Measurements from ENCODE around the gene SBNO1. TPM values are rescaled to one million over a fixed set of nuclear protein-coding genes. Genes with fewer than 3 reads are reported as not detected.

The SBNO1 gene
- total RNA-seq, 1 experiment from 2014 or later = 68.7 TPM

- Histone ChIP-seq H3K9me3 (ENCODE audit: control insufficient read depth, insufficient read depth, low read depth, low read length) (no peaks in the 10 kb centered on the region), H3K4me3 (ENCODE audit: low read depth in 2 of 2, low read length in 2 of 2) (no peak overlapping the region), H3K4me1 (ENCODE audit: control insufficient read depth, insufficient read depth, low read length) (no peaks in the 10 kb centered on the region), H3K36me3 (ENCODE audit: control insufficient read depth, insufficient read depth, low read length) (no peaks in the 10 kb centered on the region), H3K27me3 (ENCODE audit: control insufficient read depth, insufficient read depth, low read length) (no peaks in the 10 kb centered on the region), H3K27ac (ENCODE audit: low read length) (no peak overlapping the region)
- in situ Hi-C loops (cut with HindIII; ENCODE audit: low pct_unique_long_range_greater_than_20kb, low sequenced_read_pairs) (no loop called here), intact Hi-C loops (cut with micrococcal nuclease; ENCODE audit: unreplicated experiment) (no loop called here)
- CTCF ChIA-PET = no interaction called here
- no peak for DNase-seq (ENCODE audit: low read depth, low spot score)
- POLR2A ChIA-PET = no interaction called here
- no peak for TF ChIP-seq POLR2AphosphoS5 (IDR thresholded peaks at IDR 0.05; ENCODE audit: low read depth, low read length)
- no peak for TF ChIP-seq SIN3A (IDR thresholded peaks at IDR 0.05; ENCODE audit: borderline replicate concordance, insufficient read depth, low read depth, low read length)
- TF ChIP-seq TCF7L2 (IDR thresholded peaks at IDR 0.05; ENCODE audit: low read depth, low read length) = no peak
- 0 out of 2 replicates have a peak, but pooled peaks have one; percentile 30 for ATAC-seq
- BruUV-seq (replicated peaks) = no TSS peak
These were observed 120.9 kb downstream of the SBNO1 start for GRCh38 chr12:123243671-123244262.

- TSS peak; percentile 18 for BruUV-seq (replicated peaks)
- H3K27ac ChIP-seq (ENCODE audit: low read length) = no peak overlapping the region
- no peaks in the 10 kb centered on the region for H3K9me3 ChIP-seq (ENCODE audit: control insufficient read depth, insufficient read depth, low read depth, low read length)
- no peaks in the 10 kb centered on the region for H3K36me3 ChIP-seq (ENCODE audit: control insufficient read depth, insufficient read depth, low read length)
- POLR2A ChIA-PET = interaction anchor here (0.8 kb wide), 1 partner anchor 9 kb away, joined by 3 read pairs; the partner anchor contains the start of genes MPHOSPH9 and MTRFR
- ATAC-seq = no peak
- in situ Hi-C loops (cut with HindIII; ENCODE audit: low pct_unique_long_range_greater_than_20kb, low sequenced_read_pairs) = no loop called here
- CTCF ChIA-PET = no interaction called here
- no peaks in the 10 kb centered on the region for H3K27me3 ChIP-seq (ENCODE audit: control insufficient read depth, insufficient read depth, low read length)
- H3K4me1 ChIP-seq (ENCODE audit: control insufficient read depth, insufficient read depth, low read length) = no peaks in the 10 kb centered on the region
- no peak overlapping the region for H3K4me3 ChIP-seq (ENCODE audit: low read depth in 2 of 2, low read length in 2 of 2)
- TF ChIP-seq POLR2AphosphoS5 (IDR thresholded peaks at IDR 0.05; ENCODE audit: low read depth, low read length) (no peak), REST (IDR thresholded peaks at IDR 0.05; ENCODE audit: insufficient read depth in 1 of 2, low read depth in 2 of 2, low read length in 1 of 2) (no peak), TCF7L2 (IDR thresholded peaks at IDR 0.05; ENCODE audit: low read depth, low read length) (no peak), SIN3A (IDR thresholded peaks at IDR 0.05; ENCODE audit: borderline replicate concordance, insufficient read depth, low read depth, low read length) (no peak), CTCF (IDR thresholded peaks at IDR 0.05) (no peak)
- intact Hi-C loops (cut with micrococcal nuclease; ENCODE audit: unreplicated experiment) = no loop called here
- DNase-seq (ENCODE audit: low read depth, low spot score) = no peak
These were observed 122.3 kb downstream of the SBNO1 start for GRCh38 chr12:123242116-123242904.

Other genes starting within 250 kb of the SBNO1 start
- gene PITPNM2, start 213.8 kb downstream of the SBNO1 start, total RNA-seq (2021; ENCODE audit: unreplicated experiment) = 26.4 TPM
- 72.3 TPM for gene MPHOSPH9, start 131.7 kb downstream of the SBNO1 start, total RNA-seq (2021; ENCODE audit: unreplicated experiment)
- 21.5 TPM for gene MTRFR, start 131.4 kb downstream of the SBNO1 start, total RNA-seq (2021; ENCODE audit: unreplicated experiment)
- 217 TPM for gene CDK2AP1, start 93.0 kb downstream of the SBNO1 start, total RNA-seq (2021; ENCODE audit: unreplicated experiment)
- gene KMT5A, start 19.3 kb upstream of the SBNO1 start, total RNA-seq (2021; ENCODE audit: unreplicated experiment) = 53.0 TPM
- 5.4 TPM for gene RILPL2, start 71.8 kb upstream of the SBNO1 start, total RNA-seq (2021; ENCODE audit: unreplicated experiment)
- 16.5 TPM for gene SNRNP35, start 93.3 kb upstream of the SBNO1 start, total RNA-seq (2021; ENCODE audit: unreplicated experiment)
- gene RILPL1, start 168.9 kb upstream of the SBNO1 start, total RNA-seq (2021; ENCODE audit: unreplicated experiment) = 16.2 TPM
- 282 TPM for gene TMED2, start 219.7 kb upstream of the SBNO1 start, total RNA-seq (2021; ENCODE audit: unreplicated experiment)
- 46.3 TPM for gene DDX55, start 237.3 kb upstream of the SBNO1 start, total RNA-seq (2021; ENCODE audit: unreplicated experiment)

Measured in Panc1 (cell line).